WTC11 (cell line): Measurements from ENCODE around the gene GADL1. TPM values are rescaled to one million over a fixed set of nuclear protein-coding genes. Genes with fewer than 3 reads are reported as not detected.

Experiments used
- ATAC-seq: fragments of 200-7000 bp; cut with Tn5 transposase; 2 replicates; pipeline ENCODE4 v1.10.0; 2021; ENCODE audit warnings: mild to moderate bottlenecking, moderate library complexity
- CTCF ChIA-PET: fragments of 300-600 bp; sonication (Branson Sonifier 250); formaldehyde crosslinking; loops from one replicate; lab custom pipeline; 2021; ENCODE audit warnings: antibody characterized with exemption; lab: Charles Lee
- POLR2A ChIA-PET: fragments of 350-600 bp; sonication (Branson Sonifier 250); formaldehyde crosslinking; loops from one replicate; lab custom pipeline; 2021; ENCODE audit warnings: antibody characterized with exemption; lab: Charles Lee
- DNase-seq: peaks from one replicate; pipeline ENCODE4 v3.0.0; 2021; ENCODE audit warnings: low spot score
- H3K27ac Mint-ChIP-seq: 2 replicates; pipeline ENCODE4 v1.8.0; 2021; ENCODE audit warnings: mixed read lengths
- H3K27me3 Mint-ChIP-seq: 2 replicates; pipeline ENCODE4 v1.8.0; 2021; ENCODE audit warnings: low read depth, mild to moderate bottlenecking, moderate library complexity, mixed read lengths
- H3K36me3 Mint-ChIP-seq: 2 replicates; pipeline ENCODE4 v1.8.0; 2021; ENCODE audit warnings: mixed read lengths
- H3K4me1 Mint-ChIP-seq: 2 replicates; pipeline ENCODE4 v1.8.0; 2022; ENCODE audit warnings: mixed read lengths
- H3K4me3 Mint-ChIP-seq: 2 replicates; pipeline ENCODE4 v1.8.0; 2021; ENCODE audit warnings: mild to moderate bottlenecking, moderate library complexity, mixed read lengths
- H3K9me3 Mint-ChIP-seq: 2 replicates; pipeline ENCODE4 v1.8.0; 2021; ENCODE audit warnings: mixed read lengths
- ARID4B ChIP-seq: sonication (generic); formaldehyde crosslinking; IDR thresholded peaks from 2 replicates; pipeline ENCODE4 v1.8.0; 2023; ENCODE audit warnings: missing genetic modification reagents, mild to moderate bottlenecking, borderline replicate concordance
- CBFB ChIP-seq: sonication (generic); formaldehyde crosslinking; IDR thresholded peaks from 2 replicates; pipeline ENCODE4 v1.8.1; 2022; ENCODE audit warnings: mild to moderate bottlenecking, low read depth, missing genetic modification reagents
- ETV6 ChIP-seq: sonication (generic); formaldehyde crosslinking; IDR thresholded peaks from 2 replicates; pipeline ENCODE4 v1.8.1; 2022; ENCODE audit warnings: mild to moderate bottlenecking, missing genetic modification reagents
- FOXJ3 ChIP-seq: sonication (generic); formaldehyde crosslinking; IDR thresholded peaks from 2 replicates; pipeline ENCODE4 v1.9.0; 2021; ENCODE audit warnings: missing genetic modification reagents, mild to moderate bottlenecking, borderline replicate concordance
- JUN ChIP-seq: sonication (generic); formaldehyde crosslinking; IDR thresholded peaks from 2 replicates; pipeline ENCODE4 v1.8.0; 2023; ENCODE audit warnings: mild to moderate bottlenecking, missing genetic modification reagents
- KAT7 ChIP-seq: sonication (generic); formaldehyde crosslinking; IDR thresholded peaks from 2 replicates; pipeline ENCODE4 v1.8.1; 2023; ENCODE audit warnings: missing genetic modification reagents, mild to moderate bottlenecking, borderline replicate concordance
- MAX ChIP-seq: sonication (generic); formaldehyde crosslinking; IDR thresholded peaks from 2 replicates; pipeline ENCODE4 v1.8.0; 2022; ENCODE audit warnings: mild to moderate bottlenecking, missing genetic modification reagents
- OVOL2 ChIP-seq: fragments of 250-450 bp; sonication (Bioruptor Pico); IDR thresholded peaks from 2 replicates; pipeline ENCODE4 v1.9.0; 2021; ENCODE audit warnings: mild to moderate bottlenecking, borderline replicate concordance
- SMAD3 ChIP-seq: sonication (generic); formaldehyde crosslinking; IDR thresholded peaks from 2 replicates; pipeline ENCODE4 v1.8.0; 2022; ENCODE audit warnings: missing genetic modification reagents, mild to moderate bottlenecking, borderline replicate concordance
- TEAD1 ChIP-seq: sonication (generic); formaldehyde crosslinking; IDR thresholded peaks from 2 replicates; pipeline ENCODE4 v1.8.0; 2022; ENCODE audit warnings: mild to moderate bottlenecking, missing genetic modification reagents
- ZNF138 ChIP-seq: sonication (generic); formaldehyde crosslinking; conservative IDR thresholded peaks from 2 replicates; pipeline ENCODE4 v1.8.1; 2022; ENCODE audit warnings: mild to moderate bottlenecking, moderate library complexity, missing genetic modification reagents
- ZNF263 ChIP-seq: sonication (generic); formaldehyde crosslinking; IDR thresholded peaks from 2 replicates; pipeline ENCODE4 v1.8.1; 2022; ENCODE audit warnings: low read depth, mild to moderate bottlenecking, moderate library complexity, missing genetic modification reagents
- ZNF416 ChIP-seq: fragments of 250-450 bp; sonication (Bioruptor Pico); IDR thresholded peaks from 2 replicates; pipeline ENCODE4 v1.9.0; 2021; ENCODE audit warnings: mild to moderate bottlenecking, inconsistent platforms
- ZNF512 ChIP-seq: sonication (generic); formaldehyde crosslinking; IDR thresholded peaks from 2 replicates; pipeline ENCODE4 v1.8.1; 2022; ENCODE audit warnings: missing genetic modification reagents, borderline replicate concordance
- ZNF532 ChIP-seq: fragments of 250-450 bp; sonication (Bioruptor Pico); IDR thresholded peaks from 2 replicates; pipeline ENCODE4 v1.9.0; 2021; ENCODE audit warnings: mild to moderate bottlenecking, borderline replicate concordance
- total RNA-seq: library from RNA; stranded (reverse); gene quantifications from 3 replicates; pipeline ENCODE4 v1.2.3, GENCODE V29; 2021
- TF ChIP-seq, protein P1 (sequence below): sonication (generic); formaldehyde crosslinking; IDR thresholded peaks from 2 replicates; pipeline ENCODE4 v1.8.1; 2023; ENCODE audit warnings: mild to moderate bottlenecking, missing genetic modification reagents
- TF ChIP-seq, protein P2 (sequence below): sonication (generic); formaldehyde crosslinking; IDR thresholded peaks from 2 replicates; pipeline ENCODE4 v1.8.1; 2023; ENCODE audit warnings: mild to moderate bottlenecking, missing genetic modification reagents, moderate library complexity
- TF ChIP-seq, protein P3 (sequence below): sonication (generic); formaldehyde crosslinking; IDR thresholded peaks from 2 replicates; pipeline ENCODE4 v1.8.1; 2022; ENCODE audit warnings: mild to moderate bottlenecking, moderate library complexity, missing genetic modification reagents
- TF ChIP-seq, protein P4 (sequence below): sonication (generic); formaldehyde crosslinking; IDR thresholded peaks from 2 replicates; pipeline ENCODE4 v1.8.1; 2022; ENCODE audit warnings: mild to moderate bottlenecking, missing genetic modification reagents, moderate library complexity, borderline replicate concordance
- TF ChIP-seq, protein P5 (sequence below): fragments of 250-450 bp; sonication (Bioruptor Pico); IDR thresholded peaks from 2 replicates; pipeline ENCODE4 v1.8.0; 2021; ENCODE audit warnings: mild to moderate bottlenecking

The GADL1 gene
- total RNA-seq, 1 experiment from 2014 or later = 0.15 TPM

- H3K27ac Mint-ChIP-seq = no peak overlapping the region
- no peak overlapping the region for H3K4me3 Mint-ChIP-seq
- H3K4me1 Mint-ChIP-seq = peaks cover 31% of the 10 kb centered on the region
- ATAC-seq = no peak
- POLR2A ChIA-PET = no interaction called here
- CTCF ChIA-PET = no interaction called here
- H3K27me3 Mint-ChIP-seq = no peaks in the 10 kb centered on the region
- H3K36me3 Mint-ChIP-seq = peaks cover 44% of the 10 kb centered on the region
- TF ChIP-seq OVOL2 (CRISPR knock-in tag) (no peak), ARID4B (CRISPR knock-in tag) (no peak), FOXJ3 (no peak), CBFB (CRISPR knock-in tag) (no peak), ZNF263 (CRISPR knock-in tag) (no peak), ZNF512 (CRISPR knock-in tag) (no peak), TEAD1 (CRISPR knock-in tag) (no peak), MAX (no peak), JUN (CRISPR knock-in tag) (no peak), ZNF532 (CRISPR knock-in tag) (no peak), ETV6 (CRISPR knock-in tag) (no peak), SMAD3 (no peak), KAT7 (CRISPR knock-in tag) (no peak), ZNF138 (CRISPR knock-in tag) (no peak), ZNF416 (CRISPR knock-in tag) (no peak)
- TF ChIP-seq, protein P1, sequence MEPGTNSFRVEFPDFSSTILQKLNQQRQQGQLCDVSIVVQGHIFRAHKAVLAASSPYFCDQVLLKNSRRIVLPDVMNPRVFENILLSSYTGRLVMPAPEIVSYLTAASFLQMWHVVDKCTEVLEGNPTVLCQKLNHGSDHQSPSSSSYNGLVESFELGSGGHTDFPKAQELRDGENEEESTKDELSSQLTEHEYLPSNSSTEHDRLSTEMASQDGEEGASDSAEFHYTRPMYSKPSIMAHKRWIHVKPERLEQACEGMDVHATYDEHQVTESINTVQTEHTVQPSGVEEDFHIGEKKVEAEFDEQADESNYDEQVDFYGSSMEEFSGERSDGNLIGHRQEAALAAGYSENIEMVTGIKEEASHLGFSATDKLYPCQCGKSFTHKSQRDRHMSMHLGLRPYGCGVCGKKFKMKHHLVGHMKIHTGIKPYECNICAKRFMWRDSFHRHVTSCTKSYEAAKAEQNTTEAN = no peak
- TF ChIP-seq, protein P2, sequence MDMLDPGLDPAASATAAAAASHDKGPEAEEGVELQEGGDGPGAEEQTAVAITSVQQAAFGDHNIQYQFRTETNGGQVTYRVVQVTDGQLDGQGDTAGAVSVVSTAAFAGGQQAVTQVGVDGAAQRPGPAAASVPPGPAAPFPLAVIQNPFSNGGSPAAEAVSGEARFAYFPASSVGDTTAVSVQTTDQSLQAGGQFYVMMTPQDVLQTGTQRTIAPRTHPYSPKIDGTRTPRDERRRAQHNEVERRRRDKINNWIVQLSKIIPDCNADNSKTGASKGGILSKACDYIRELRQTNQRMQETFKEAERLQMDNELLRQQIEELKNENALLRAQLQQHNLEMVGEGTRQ (CRISPR knock-in tag) = no peak
- TF ChIP-seq, protein P3, sequence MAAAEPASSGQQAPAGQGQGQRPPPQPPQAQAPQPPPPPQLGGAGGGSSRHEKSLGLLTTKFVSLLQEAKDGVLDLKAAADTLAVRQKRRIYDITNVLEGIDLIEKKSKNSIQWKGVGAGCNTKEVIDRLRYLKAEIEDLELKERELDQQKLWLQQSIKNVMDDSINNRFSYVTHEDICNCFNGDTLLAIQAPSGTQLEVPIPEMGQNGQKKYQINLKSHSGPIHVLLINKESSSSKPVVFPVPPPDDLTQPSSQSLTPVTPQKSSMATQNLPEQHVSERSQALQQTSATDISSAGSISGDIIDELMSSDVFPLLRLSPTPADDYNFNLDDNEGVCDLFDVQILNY (CRISPR knock-in tag) = no peak
- TF ChIP-seq, protein P4, sequence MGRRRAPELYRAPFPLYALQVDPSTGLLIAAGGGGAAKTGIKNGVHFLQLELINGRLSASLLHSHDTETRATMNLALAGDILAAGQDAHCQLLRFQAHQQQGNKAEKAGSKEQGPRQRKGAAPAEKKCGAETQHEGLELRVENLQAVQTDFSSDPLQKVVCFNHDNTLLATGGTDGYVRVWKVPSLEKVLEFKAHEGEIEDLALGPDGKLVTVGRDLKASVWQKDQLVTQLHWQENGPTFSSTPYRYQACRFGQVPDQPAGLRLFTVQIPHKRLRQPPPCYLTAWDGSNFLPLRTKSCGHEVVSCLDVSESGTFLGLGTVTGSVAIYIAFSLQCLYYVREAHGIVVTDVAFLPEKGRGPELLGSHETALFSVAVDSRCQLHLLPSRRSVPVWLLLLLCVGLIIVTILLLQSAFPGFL = no peak
- TF ChIP-seq, protein P5, sequence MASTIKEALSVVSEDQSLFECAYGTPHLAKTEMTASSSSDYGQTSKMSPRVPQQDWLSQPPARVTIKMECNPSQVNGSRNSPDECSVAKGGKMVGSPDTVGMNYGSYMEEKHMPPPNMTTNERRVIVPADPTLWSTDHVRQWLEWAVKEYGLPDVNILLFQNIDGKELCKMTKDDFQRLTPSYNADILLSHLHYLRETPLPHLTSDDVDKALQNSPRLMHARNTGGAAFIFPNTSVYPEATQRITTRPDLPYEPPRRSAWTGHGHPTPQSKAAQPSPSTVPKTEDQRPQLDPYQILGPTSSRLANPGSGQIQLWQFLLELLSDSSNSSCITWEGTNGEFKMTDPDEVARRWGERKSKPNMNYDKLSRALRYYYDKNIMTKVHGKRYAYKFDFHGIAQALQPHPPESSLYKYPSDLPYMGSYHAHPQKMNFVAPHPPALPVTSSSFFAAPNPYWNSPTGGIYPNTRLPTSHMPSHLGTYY (CRISPR knock-in tag) = no peak
- TF ChIP-seq, all 79 proteins: peak for 0
- no peaks in the 10 kb centered on the region for H3K9me3 Mint-ChIP-seq
- DNase-seq = no peak
These were observed 207.7 kb downstream of the GADL1 start for GRCh38 chr3:30686799-30687198.
